ENCODE data around the gene PRR18.

- TF ChIP-seq CTCF (IDR thresholded peaks at IDR 0.05): no peak
- no peak for TF ChIP-seq POLR2A (IDR thresholded peaks at IDR 0.05)
These were observed 29.4 kb downstream of the PRR18 start for GRCh38 chr6:166278579-166279392.

Data from lower leg skin (tissue), 3 donors.